Medulla oblongata (tissue), 1 donor: ENCODE measurements around the gene ISOC2.
"Not testable (repeated sequence)": the region's sequence is repeated elsewhere in the genome, so short reads cannot be mapped to it uniquely, and the experiment has no call there.

Experiments
- DNase-seq: peaks from one replicate; pipeline ENCODE4 v3.0.0-alpha.2; 2015; ENCODE audit errors: extremely low spot score

The ISOC2 gene, protein sequence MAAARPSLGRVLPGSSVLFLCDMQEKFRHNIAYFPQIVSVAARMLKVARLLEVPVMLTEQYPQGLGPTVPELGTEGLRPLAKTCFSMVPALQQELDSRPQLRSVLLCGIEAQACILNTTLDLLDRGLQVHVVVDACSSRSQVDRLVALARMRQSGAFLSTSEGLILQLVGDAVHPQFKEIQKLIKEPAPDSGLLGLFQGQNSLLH

GRCh38 chr19:55461259-55461973, at the start of gene ISOC2:
TSS of gene ISOC2 (minus strand) at chr19:55461642. CDS start at chr19:55456486, 5,156 bp downstream.
- peak; percentile 100 for DNase-seq

- DNase-seq, result no peak
Observed at GRCh38 chr19:55508120-55508519, 46.7 kb upstream of the ISOC2 start.

DNA sequence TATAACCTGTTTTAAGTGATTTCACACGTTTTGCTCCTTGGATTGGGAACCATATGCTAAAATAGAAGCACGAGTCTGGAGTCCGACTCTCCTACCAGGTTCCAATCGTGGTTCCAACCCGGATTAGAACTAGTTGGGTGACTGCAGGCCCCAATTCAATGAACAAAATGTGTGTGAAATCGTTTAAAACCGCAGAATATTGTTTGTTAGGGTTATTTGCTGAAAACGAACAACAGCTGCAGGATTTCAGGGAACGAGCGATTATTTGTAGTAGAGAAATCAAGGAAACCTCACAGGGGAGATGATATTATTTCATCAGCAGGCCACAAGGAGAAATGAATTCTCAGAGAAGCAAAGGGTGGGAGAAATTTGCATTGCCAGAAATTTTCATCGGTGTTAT, 43.5 kb upstream of the ISOC2 start:
- no peak for DNase-seq

DNA sequence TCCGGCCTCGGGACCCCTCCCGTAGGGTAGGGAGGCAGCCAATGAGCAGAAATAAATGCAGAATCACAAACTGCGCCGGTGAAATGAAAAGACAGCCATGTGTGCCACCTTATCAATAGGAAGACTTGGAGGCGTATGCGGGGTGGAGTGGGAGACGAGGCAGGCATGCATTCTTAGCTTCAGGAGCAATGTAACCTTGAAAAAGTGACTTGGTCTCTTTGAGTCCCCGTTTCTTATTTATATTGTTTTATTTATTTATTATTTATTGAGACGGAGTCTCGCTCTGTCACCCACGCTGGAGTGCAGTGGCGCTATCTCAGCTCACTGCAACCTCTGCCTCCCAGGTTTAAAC, 42.8 kb upstream of the ISOC2 start:
- no peak for DNase-seq

DNA sequence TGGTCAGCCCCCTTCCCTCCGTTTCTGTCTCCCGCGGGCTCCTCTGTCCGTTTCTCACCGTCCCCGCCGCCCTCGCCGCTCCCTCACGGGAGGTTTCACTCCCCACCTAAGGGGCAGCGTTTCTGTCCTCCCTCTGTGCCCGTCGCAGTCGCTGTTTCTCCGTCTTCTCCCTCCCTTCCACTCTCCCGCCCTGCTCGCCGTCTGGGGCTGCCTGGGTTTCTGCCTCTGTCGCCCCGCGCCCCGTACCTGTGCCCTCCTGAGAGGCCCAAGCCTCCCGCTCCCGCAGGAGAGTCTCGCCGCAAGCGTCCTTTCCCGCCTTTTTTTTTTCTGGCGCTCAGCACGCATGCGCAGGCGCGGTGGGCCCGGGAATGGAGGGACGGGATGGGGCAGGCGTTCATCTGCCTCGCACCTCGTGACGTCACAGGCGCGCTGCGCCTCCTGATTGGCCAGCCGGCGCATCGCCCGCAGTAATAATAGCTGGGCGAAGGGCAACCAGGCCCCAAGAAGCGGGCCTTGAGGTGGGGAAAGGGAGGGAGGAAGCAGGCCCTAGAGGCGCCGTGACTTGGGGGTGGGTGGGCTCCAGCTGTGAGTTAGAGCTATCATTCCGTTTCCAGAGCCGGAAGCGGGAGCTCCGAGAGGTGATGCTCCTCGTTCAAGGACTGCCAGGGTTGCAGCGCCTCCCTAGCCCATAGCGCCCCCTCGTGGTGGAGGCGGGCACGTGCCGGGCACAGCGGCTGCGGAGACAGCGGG, 42.2 kb upstream of the ISOC2 start:
- DNase-seq, result peak; percentile 96

DNA sequence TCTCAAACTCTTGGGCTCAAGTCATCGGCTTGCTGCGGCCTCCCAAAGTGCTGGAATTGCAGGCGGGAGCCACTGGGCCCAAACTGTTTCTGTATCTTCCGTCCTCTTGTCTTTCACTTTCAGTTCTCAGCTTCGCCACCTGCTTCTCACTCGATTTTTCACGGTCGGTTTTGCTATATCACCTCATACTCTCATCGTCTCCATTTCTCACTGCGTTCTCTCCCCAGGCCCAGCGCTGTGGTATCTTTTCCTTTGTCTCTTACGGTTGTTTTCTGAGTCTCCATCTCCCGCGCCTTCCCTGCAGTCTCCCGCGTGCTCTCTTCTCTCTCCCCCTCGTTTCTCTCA, 41.7 kb upstream of the ISOC2 start:
- DNase-seq, result no peak

- DNase-seq, result no peak
Observed at GRCh38 chr19:55502197-55502952, 40.9 kb upstream of the ISOC2 start.

DNA sequence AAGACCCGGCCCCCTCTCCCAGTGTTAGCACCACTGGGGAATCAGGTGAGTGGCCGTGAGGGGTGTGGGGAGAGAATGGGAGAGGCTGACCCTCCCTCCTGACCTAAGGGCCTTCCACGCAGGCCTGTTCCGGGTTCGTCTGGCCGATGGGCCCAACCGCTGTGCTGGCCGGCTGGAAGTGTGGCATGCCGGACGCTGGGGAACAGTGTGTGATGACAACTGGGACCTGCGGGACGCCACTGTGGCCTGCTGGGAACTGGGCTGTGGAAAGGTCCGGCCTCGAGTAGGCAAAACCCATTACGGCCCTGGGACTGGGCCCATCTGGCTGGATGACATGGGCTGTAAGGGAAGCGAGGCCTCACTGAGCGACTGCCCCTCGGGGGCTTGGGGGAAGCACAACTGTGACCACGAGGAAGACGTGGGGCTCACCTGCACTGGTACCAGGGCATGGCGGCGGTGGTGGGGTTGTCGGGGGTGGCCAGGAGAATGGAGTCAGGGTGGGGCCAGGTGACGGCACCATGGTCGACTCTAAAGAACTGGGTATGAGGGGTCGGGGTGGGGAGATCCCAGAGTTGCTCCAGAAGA, 39.0 kb upstream of the ISOC2 start:
- DNase-seq, result no peak

- no peak for DNase-seq
Observed at GRCh38 chr19:55498246-55498840, 36.9 kb upstream of the ISOC2 start.

- DNase-seq, result no peak
Observed at GRCh38 chr19:55497763-55498162, 36.3 kb upstream of the ISOC2 start.

- DNase-seq, result not testable (repeated sequence)
Observed at GRCh38 chr19:55496820-55497219, 35.4 kb upstream of the ISOC2 start.

- DNase-seq, result no peak
Observed at GRCh38 chr19:55495646-55496349, 34.4 kb upstream of the ISOC2 start.

- no peak for DNase-seq
Observed at GRCh38 chr19:55494172-55494761, 32.8 kb upstream of the ISOC2 start.

DNA sequence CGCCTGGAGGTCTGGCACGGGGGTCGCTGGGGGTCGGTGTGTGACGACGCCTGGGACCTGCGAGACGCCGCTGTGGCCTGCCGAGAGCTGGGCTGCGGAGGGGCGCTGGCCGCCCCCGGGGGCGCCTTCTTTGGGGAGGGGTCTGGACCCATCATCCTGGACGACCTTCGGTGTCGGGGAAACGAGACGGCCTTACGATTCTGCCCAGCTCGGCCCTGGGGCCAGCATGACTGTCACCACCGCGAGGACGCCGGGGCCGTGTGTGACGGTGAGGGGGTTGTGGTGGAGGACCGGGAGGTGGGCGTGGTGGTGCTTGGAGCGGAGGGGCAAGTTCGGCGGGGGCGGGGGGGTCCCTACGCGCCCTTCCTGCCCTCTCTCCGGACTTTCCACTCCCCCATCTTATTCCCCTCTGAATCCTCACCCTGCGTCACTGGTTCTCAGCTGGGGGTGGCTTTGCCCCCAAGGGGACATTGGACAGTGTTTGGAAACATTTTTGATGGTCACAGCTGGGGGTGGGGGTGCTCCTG, 32.3 kb upstream of the ISOC2 start:
- no peak for DNase-seq

DNA sequence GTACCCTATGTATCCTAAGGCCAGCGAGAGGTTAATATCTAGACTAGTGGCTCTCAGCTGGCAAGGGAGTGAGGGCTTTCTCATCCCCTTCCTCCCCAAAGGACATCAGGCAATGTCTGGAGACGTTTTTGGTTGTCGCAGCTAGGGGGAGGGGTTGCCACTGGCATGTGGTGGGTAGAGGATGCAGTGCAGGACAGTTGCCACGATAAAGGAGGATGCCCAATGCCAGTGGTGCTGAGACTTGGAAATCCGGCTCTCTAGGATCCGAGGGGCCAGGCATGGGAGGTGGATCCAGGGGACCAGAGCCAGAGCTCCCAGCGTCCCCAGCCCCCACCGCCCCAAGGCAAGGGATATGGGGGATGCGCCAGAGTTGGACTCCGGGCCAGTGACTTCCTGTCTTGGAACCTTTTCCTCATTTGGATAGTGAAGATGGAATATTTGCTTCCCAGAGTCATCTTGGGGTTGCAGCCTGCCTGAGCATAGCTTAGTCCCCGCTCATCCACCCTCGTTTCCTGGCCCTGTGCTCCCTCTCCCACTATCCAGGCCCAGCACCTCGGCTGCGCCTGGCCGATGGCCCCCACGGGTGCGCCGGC, 31.7 kb upstream of the ISOC2 start:
- no peak for DNase-seq

- no peak for DNase-seq
Observed at GRCh38 chr19:55492362-55492944, 31.0 kb upstream of the ISOC2 start.

DNA sequence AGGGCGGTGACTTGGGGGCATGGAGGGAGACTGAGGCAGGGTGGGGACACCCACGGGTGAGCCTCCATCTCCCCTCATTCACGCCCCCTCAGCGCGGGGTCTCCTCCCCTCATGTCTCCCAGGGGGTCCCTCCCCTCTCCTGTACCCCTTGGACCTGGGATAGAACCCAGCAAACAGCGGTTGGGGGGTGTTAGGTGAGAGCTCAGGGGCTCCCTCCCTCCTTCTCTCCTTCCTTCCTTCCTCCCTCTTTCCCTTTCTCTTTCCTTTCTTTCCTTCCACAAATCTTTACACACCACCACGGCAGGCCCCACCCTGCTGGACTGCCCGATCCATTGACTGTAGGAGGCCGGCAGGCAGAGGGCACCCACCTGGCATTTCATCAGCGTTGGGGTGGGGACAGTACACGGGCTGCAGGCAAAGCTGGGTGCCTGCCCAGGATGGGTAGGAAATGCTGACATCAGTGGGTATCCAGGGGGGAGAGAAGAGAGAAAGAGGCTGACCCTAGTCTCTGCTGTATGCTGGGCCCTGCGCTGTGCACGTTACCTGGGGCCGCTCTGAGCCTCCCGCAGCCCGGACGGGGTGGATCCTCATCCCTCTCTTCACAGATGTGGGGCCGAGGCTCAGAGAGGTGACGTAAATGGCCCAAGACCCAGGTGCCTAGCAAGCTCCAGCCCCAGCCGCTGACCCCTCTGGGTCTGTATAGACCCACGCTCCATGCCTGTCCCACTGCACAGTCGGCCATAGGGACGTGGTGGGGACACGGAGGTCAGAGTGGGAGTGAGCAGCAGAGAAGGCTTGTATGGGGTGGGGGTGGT, 30.3 kb upstream of the ISOC2 start:
- no peak for DNase-seq
